GM10847 (cell line): ENCODE measurements around the gene LAPTM5.

Experiments used
- POLR2A ChIP-seq: IDR thresholded peaks from 2 replicates; pipeline ENCODE4 v1.6.1; 2011; ENCODE audit not compliant: insufficient read length; ENCODE audit errors: extremely low read depth

The LAPTM5 gene

GRCh38 chr1:30686236-30686935 lies 71.2 kb downstream of the LAPTM5 start:
- no peak for TF ChIP-seq POLR2A

DNA sequence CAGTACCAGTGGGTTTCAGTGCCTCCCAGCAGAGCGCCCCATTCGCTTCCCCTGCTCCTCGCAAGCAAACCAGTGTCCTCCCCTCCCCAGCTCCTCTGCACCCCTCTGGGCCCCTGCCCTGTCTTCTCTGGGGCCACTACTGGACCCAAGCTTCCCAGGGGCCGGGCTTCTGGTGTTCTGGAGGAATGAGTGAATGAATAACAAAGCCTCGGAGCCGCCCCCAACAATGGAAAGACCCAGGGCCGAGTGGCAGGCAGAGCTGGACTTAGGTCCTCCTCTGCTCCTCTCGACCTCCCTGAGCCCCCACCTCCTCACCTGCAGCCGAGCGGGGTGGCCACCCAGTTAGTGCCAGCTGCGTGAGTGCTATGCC lies 71.8 kb downstream of the LAPTM5 start:
- no peak for TF ChIP-seq POLR2A

GRCh38 chr1:30684881-30685795 lies 72.4 kb downstream of the LAPTM5 start:
- no peak for TF ChIP-seq POLR2A

DNA sequence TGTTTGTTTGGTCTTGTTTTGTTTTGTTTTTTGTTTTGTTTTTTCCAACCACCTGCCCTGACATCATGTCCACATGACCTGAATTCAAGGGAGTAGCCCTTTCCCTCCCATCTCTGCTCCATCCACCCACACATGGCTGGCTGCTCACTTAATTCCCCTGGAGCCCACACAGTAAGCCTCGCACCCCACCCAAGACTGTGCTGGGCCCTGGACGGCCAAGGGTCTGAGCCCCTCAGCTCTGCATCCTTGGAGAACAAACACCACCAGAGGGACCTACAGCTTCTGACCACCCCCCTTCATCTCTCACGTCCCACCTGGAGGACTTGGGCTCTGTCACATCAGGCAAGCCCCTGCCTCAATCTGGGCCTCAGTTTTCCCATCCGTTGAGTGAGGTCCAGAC lies 73.3 kb downstream of the LAPTM5 start:
- TF ChIP-seq POLR2A: no peak

DNA sequence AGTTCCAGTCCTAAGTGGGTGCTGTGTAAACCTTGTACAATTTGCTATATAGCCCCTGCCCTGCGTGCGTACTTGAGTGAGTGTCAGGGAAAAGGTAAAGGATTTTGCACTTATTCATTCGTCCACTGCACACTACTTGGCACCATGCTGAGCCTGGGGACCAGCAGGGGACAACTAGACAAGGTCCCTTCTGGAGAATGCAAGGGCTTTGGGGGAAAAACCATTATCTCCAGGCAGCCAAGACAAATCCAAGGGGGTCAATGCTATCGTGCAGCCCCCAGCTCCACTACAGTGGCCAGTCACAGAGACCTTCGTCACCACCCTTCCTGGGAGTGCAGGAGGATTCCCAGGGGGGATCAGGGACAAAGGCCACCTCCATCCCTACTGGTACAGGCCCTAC lies 73.9 kb downstream of the LAPTM5 start:
- TF ChIP-seq POLR2A: no peak
